OCI-LY7 (cell line): ENCODE data around the gene EPHA6. TPM values are rescaled to one million over a fixed set of nuclear protein-coding genes. Genes with fewer than 3 reads are reported as not detected.
"Not testable (repeated sequence)": the region's sequence is repeated elsewhere in the genome, so short reads cannot be mapped to it uniquely, and the experiment has no call there.

Experiments
- BruUV-seq: library from RNA; stranded (reverse); fragments of 400-500 nt; replicated peaks from 2 replicates; lab custom pipeline; 2021; lab: Mats Ljungman, UMichigan
- CTCF ChIA-PET: fragments of 300-600 bp; sonication (Branson Sonifier 250); formaldehyde crosslinking; loops from one replicate; lab custom pipeline; 2022; ENCODE audit warnings: antibody characterized with exemption; ENCODE audit not compliant: unreplicated experiment; lab: Charles Lee
- POLR2A ChIA-PET: fragments of 300-600 bp; sonication (Branson Sonifier 250); formaldehyde crosslinking; loops from one replicate; lab custom pipeline; 2022; ENCODE audit warnings: antibody characterized with exemption; lab: Charles Lee
- DNase-seq: peaks from one replicate; pipeline ENCODE4 v3.0.0-alpha.2; 2015; ENCODE audit warnings: low spot score
- H2AFZ ChIP-seq: fragments of 200-600 bp; sonication (generic), shearing (Covaris generic); 2 replicates; pipeline ENCODE4 v1.6.1; 2014; ENCODE audit warnings: mild to moderate bottlenecking, antibody characterized with exemption, low read length, moderate library complexity
- H3K27ac ChIP-seq: fragments of 200-600 bp; sonication (generic); 2 replicates; pipeline ENCODE4 v1.5.1; 2014; ENCODE audit warnings: mixed run types, low read depth, mild to moderate bottlenecking, moderate library complexity, low read length, inconsistent platforms; ENCODE audit not compliant: poor library complexity, severe bottlenecking
- H3K36me3 ChIP-seq: fragments of 200-600 bp; sonication (generic); 2 replicates; pipeline ENCODE4 v1.6.1; 2014; ENCODE audit warnings: mild to moderate bottlenecking, antibody characterized with exemption, low read length, moderate library complexity, mixed read lengths; ENCODE audit not compliant: insufficient read depth
- H3K4me1 ChIP-seq: fragments of 200-600 bp; sonication (generic); 2 replicates; pipeline ENCODE4 v1.5.1; 2014; ENCODE audit warnings: mild to moderate bottlenecking, low read length; ENCODE audit not compliant: insufficient read depth, poor library complexity, severe bottlenecking
- H3K4me2 ChIP-seq: fragments of 200-600 bp; sonication (generic); 2 replicates; pipeline ENCODE4 v1.6.1; 2014; ENCODE audit warnings: mild to moderate bottlenecking, low read length
- H3K4me3 ChIP-seq: fragments of 200-600 bp; sonication (generic); 2 replicates; pipeline ENCODE4 v1.5.1; 2014; ENCODE audit warnings: mild to moderate bottlenecking, low read depth, low read length; ENCODE audit not compliant: poor library complexity, severe bottlenecking
- H3K79me2 ChIP-seq: fragments of 200-600 bp; sonication (generic); 2 replicates; pipeline ENCODE4 v1.6.1; 2016; ENCODE audit warnings: low read depth, mild to moderate bottlenecking, low read length, moderate library complexity, mixed read lengths; ENCODE audit not compliant: insufficient read depth
- H3K9me2 ChIP-seq: fragments of 200-600 bp; sonication (generic); 2 replicates; pipeline ENCODE4 v1.6.1; 2016; ENCODE audit warnings: mild to moderate bottlenecking, low read length, mixed read lengths; ENCODE audit not compliant: insufficient read depth
- H3K9me3 ChIP-seq: fragments of 200-600 bp; sonication (generic); 2 replicates; pipeline ENCODE4 v1.6.1; 2014; ENCODE audit warnings: mild to moderate bottlenecking, mixed run types, low read length, mixed read lengths
- H4K20me1 ChIP-seq: fragments of 200-600 bp; sonication (generic); 2 replicates; pipeline ENCODE4 v1.6.1; 2014; ENCODE audit warnings: mild to moderate bottlenecking, antibody characterized with exemption, low read length, moderate library complexity, mixed read lengths; ENCODE audit not compliant: insufficient read depth
- CTCF ChIP-seq: fragments of 200-600 bp; sonication (generic); conservative IDR thresholded peaks from 2 replicates; pipeline ENCODE4 v1.5.1; 2014; ENCODE audit warnings: mild to moderate bottlenecking, antibody characterized with exemption, low read length, moderate library complexity, mixed read lengths
- EZH2phosphoT487 ChIP-seq: fragments of 200-600 bp; sonication (generic); IDR thresholded peaks from 2 replicates; pipeline ENCODE4 v1.6.1; 2018; ENCODE audit warnings: low read depth, borderline replicate concordance, mild to moderate bottlenecking, mixed run types, antibody characterized with exemption, low read length, moderate library complexity, mixed read lengths
- intact Hi-C: fragments of 100-400 bp; cut with micrococcal nuclease; formaldehyde crosslinking; loops from one replicate; pipeline ENCODE4 v1.10.0; 2022; ENCODE audit not compliant: unreplicated experiment
- total RNA-seq, 2 experiments: library from RNA; depleted of rRNA in 1 of 2; stranded (reverse); fragments of >200 nt in 1 of 2; shearing (Covaris generic) in 1 of 2; gene quantifications; 2 replicates each; pipeline ENCODE4 v1.2.3, GENCODE V29; 2014 to 2022

Gene EPHA6
- total RNA-seq, 2 experiments from 2014 or later: not detected

GRCh38 chr3:96970211-96970610 lies 155.8 kb downstream of the EPHA6 start:
- H3K27ac ChIP-seq: no peak overlapping the region
- TF ChIP-seq CTCF: no peak
- TF ChIP-seq EZH2phosphoT487: no peak
- BruUV-seq: no TSS peak
- no peaks in the 10 kb centered on the region for H3K9me2 ChIP-seq
- no peak overlapping the region for H3K4me3 ChIP-seq
- DNase-seq: no peak
- ChIA-PET CTCF (no interaction called here), POLR2A (no interaction called here)
- no peak overlapping the region for H3K4me2 ChIP-seq
- H3K36me3 ChIP-seq: no peaks in the 10 kb centered on the region
- H2AFZ ChIP-seq: no peak overlapping the region
- H3K79me2 ChIP-seq: no peaks in the 10 kb centered on the region
- intact Hi-C loops: no loop called here
- no peaks in the 10 kb centered on the region for H3K9me3 ChIP-seq
- H3K4me1 ChIP-seq: no peaks in the 10 kb centered on the region
- H4K20me1 ChIP-seq: no peaks in the 10 kb centered on the region

GRCh38 chr3:96977671-96978070 lies 163.3 kb downstream of the EPHA6 start:
- ChIA-PET CTCF (no interaction called here), POLR2A (interaction anchor here (0.9 kb wide), 1 partner anchor 15 kb away, joined by 3 read pairs; no protein-coding TSS in a partner anchor)
- H3K36me3 ChIP-seq: no peaks in the 10 kb centered on the region
- TF ChIP-seq CTCF (no peak), EZH2phosphoT487 (no peak)
- no peak overlapping the region for H2AFZ ChIP-seq
- no peaks in the 10 kb centered on the region for H3K9me2 ChIP-seq
- intact Hi-C loops: no loop called here
- BruUV-seq: no TSS peak
- DNase-seq: no peak
- H3K27ac ChIP-seq: no peak overlapping the region
- H3K4me3 ChIP-seq: no peak overlapping the region
- H4K20me1 ChIP-seq: no peaks in the 10 kb centered on the region
- H3K9me3 ChIP-seq: no peaks in the 10 kb centered on the region
- no peaks in the 10 kb centered on the region for H3K4me1 ChIP-seq
- no peaks in the 10 kb centered on the region for H3K79me2 ChIP-seq
- H3K4me2 ChIP-seq: no peak overlapping the region

- H3K79me2 ChIP-seq, H3K9me3 ChIP-seq, POLR2A ChIA-PET, H4K20me1 ChIP-seq, DNase-seq, BruUV-seq, H3K9me2 ChIP-seq, H3K4me1 ChIP-seq, H3K4me3 ChIP-seq, H3K36me3 ChIP-seq, H3K27ac ChIP-seq, H3K4me2 ChIP-seq, H2AFZ ChIP-seq, CTCF ChIA-PET, intact Hi-C loops: not testable (repeated sequence)
Observed at GRCh38 chr3:96983716-96984115, 169.3 kb downstream of the EPHA6 start.
